ENCODE data around the gene CDH23. TPM values are rescaled to one million over a fixed set of nuclear protein-coding genes. Genes with fewer than 3 reads are reported as not detected.

The CDH23 gene
- total and polyA plus RNA-seq, 9 of the 15 experiments (the other 6 are each of a cell fraction or from before 2014, with no cell fraction given), result 0.18 to 1.2 (median 0.47) TPM

DNA sequence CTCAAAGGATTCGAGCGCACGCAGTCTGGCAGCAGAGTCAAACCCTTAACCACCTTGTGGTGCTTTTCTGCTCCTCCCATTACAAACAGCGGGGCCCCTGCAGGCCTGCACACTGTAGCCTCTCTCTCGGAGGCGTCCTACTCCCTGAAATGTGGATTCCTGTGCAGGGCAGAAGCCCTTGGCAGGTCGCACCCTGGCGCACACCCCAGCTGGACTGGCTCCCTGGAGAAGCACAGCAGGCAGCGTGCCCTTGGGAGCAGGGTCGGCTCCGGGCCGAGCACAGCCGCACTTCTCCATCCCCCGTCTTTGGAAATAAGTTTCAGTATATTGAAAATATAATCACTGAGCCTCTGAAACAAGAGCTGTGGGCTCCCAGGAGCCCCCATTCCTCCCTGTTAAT is 178.7 kb downstream of the CDH23 start (continued):
- TF ChIP-seq PML (IDR thresholded peaks at IDR 0.05; ENCODE audit: low read length) (no peak), ZNF57 (CRISPR knock-in tag; IDR thresholded peaks at IDR 0.05) (no peak), ZNF133 (CRISPR knock-in tag; IDR thresholded peaks at IDR 0.05) (no peak), KDM5B (IDR thresholded peaks at IDR 0.05; ENCODE audit: insufficient replicate concordance, low read depth, low read length) (no peak)
- TF ChIP-seq, protein P1, sequence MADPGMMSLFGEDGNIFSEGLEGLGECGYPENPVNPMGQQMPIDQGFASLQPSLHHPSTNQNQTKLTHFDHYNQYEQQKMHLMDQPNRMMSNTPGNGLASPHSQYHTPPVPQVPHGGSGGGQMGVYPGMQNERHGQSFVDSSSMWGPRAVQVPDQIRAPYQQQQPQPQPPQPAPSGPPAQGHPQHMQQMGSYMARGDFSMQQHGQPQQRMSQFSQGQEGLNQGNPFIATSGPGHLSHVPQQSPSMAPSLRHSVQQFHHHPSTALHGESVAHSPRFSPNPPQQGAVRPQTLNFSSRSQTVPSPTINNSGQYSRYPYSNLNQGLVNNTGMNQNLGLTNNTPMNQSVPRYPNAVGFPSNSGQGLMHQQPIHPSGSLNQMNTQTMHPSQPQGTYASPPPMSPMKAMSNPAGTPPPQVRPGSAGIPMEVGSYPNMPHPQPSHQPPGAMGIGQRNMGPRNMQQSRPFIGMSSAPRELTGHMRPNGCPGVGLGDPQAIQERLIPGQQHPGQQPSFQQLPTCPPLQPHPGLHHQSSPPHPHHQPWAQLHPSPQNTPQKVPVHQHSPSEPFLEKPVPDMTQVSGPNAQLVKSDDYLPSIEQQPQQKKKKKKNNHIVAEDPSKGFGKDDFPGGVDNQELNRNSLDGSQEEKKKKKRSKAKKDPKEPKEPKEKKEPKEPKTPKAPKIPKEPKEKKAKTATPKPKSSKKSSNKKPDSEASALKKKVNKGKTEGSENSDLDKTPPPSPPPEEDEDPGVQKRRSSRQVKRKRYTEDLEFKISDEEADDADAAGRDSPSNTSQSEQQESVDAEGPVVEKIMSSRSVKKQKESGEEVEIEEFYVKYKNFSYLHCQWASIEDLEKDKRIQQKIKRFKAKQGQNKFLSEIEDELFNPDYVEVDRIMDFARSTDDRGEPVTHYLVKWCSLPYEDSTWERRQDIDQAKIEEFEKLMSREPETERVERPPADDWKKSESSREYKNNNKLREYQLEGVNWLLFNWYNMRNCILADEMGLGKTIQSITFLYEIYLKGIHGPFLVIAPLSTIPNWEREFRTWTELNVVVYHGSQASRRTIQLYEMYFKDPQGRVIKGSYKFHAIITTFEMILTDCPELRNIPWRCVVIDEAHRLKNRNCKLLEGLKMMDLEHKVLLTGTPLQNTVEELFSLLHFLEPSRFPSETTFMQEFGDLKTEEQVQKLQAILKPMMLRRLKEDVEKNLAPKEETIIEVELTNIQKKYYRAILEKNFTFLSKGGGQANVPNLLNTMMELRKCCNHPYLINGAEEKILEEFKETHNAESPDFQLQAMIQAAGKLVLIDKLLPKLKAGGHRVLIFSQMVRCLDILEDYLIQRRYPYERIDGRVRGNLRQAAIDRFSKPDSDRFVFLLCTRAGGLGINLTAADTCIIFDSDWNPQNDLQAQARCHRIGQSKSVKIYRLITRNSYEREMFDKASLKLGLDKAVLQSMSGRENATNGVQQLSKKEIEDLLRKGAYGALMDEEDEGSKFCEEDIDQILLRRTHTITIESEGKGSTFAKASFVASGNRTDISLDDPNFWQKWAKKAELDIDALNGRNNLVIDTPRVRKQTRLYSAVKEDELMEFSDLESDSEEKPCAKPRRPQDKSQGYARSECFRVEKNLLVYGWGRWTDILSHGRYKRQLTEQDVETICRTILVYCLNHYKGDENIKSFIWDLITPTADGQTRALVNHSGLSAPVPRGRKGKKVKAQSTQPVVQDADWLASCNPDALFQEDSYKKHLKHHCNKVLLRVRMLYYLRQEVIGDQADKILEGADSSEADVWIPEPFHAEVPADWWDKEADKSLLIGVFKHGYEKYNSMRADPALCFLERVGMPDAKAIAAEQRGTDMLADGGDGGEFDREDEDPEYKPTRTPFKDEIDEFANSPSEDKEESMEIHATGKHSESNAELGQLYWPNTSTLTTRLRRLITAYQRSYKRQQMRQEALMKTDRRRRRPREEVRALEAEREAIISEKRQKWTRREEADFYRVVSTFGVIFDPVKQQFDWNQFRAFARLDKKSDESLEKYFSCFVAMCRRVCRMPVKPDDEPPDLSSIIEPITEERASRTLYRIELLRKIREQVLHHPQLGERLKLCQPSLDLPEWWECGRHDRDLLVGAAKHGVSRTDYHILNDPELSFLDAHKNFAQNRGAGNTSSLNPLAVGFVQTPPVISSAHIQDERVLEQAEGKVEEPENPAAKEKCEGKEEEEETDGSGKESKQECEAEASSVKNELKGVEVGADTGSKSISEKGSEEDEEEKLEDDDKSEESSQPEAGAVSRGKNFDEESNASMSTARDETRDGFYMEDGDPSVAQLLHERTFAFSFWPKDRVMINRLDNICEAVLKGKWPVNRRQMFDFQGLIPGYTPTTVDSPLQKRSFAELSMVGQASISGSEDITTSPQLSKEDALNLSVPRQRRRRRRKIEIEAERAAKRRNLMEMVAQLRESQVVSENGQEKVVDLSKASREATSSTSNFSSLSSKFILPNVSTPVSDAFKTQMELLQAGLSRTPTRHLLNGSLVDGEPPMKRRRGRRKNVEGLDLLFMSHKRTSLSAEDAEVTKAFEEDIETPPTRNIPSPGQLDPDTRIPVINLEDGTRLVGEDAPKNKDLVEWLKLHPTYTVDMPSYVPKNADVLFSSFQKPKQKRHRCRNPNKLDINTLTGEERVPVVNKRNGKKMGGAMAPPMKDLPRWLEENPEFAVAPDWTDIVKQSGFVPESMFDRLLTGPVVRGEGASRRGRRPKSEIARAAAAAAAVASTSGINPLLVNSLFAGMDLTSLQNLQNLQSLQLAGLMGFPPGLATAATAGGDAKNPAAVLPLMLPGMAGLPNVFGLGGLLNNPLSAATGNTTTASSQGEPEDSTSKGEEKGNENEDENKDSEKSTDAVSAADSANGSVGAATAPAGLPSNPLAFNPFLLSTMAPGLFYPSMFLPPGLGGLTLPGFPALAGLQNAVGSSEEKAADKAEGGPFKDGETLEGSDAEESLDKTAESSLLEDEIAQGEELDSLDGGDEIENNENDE (IDR thresholded peaks at IDR 0.05; ENCODE audit: low read depth, low read length), result no peak
